K562 (cell line): ENCODE data around the gene ACTN2.

Experiments used
- CREM ChIP-seq: IDR thresholded peaks from 2 replicates; pipeline ENCODE4 v1.6.1; 2014; ENCODE audit warnings: antibody characterized with exemption, low read depth
- MTA1 ChIP-seq: fragments of 450-650 bp; IDR thresholded peaks from 2 replicates; pipeline ENCODE4 v1.6.1; 2017; ENCODE audit warnings: borderline replicate concordance
- MYC ChIP-seq, 2 experiments: fragments of 250-450 bp in 1 of 2; sonication (Bioruptor Pico) in 1 of 2; IDR thresholded peaks; 2 replicates each; pipeline versions ENCODE4 v1.5.1 to v1.6.1; 2012 to 2021; ENCODE audit warnings: low read depth in 2 of 2, borderline replicate concordance in 1 of 2, improper control_type of control experiment in 1 of 2, low read length in 1 of 2, mild to moderate bottlenecking in 1 of 2, moderate library complexity in 1 of 2
- NBN ChIP-seq: fragments of 450-650 bp; IDR thresholded peaks from 2 replicates; pipeline ENCODE4 v1.6.1; 2016; ENCODE audit warnings: low read depth, mild to moderate bottlenecking
- RBM39 ChIP-seq: fragments of 200-400 bp; formaldehyde crosslinking; optimal IDR thresholded peaks from 2 replicates; pipeline ENCODE3; 2018; ENCODE audit warnings: low read depth, low read length
- ZNF23 ChIP-seq: fragments of 250-450 bp; sonication (Bioruptor Pico); IDR thresholded peaks from 2 replicates; pipeline ENCODE4 v1.4.0; 2020; ENCODE audit warnings: mild to moderate bottlenecking
- TF ChIP-seq, protein P1 (sequence below), 3 experiments: IDR thresholded peaks in 2 of 3; conservative IDR thresholded peaks in 1 of 3; 2 replicates each; pipeline ENCODE4 v1.5.1; 2011 to 2012; ENCODE audit warnings: low read length in 3 of 3, mild to moderate bottlenecking in 3 of 3, control low read depth in 2 of 3, improper control_type of control experiment in 1 of 3, inconsistent platforms in 1 of 3, low read depth in 1 of 3, mixed read lengths in 1 of 3, moderate library complexity in 1 of 3; ENCODE audit not compliant: insufficient read depth in 2 of 3
- TF ChIP-seq, protein P2 (sequence below), 2 experiments: IDR thresholded peaks; 2 replicates each; pipeline ENCODE4 v1.6.1; 2011; ENCODE audit warnings: borderline replicate concordance in 1 of 2, control low read depth in 1 of 2, low read depth in 1 of 2, low read length in 1 of 2, mild to moderate bottlenecking in 1 of 2, mixed read lengths in 1 of 2, moderate library complexity in 1 of 2; ENCODE audit not compliant: insufficient read depth in 1 of 2, insufficient read length in 1 of 2, poor library complexity in 1 of 2, severe bottlenecking in 1 of 2; ENCODE audit errors: extremely low read depth in 1 of 2

DNA sequence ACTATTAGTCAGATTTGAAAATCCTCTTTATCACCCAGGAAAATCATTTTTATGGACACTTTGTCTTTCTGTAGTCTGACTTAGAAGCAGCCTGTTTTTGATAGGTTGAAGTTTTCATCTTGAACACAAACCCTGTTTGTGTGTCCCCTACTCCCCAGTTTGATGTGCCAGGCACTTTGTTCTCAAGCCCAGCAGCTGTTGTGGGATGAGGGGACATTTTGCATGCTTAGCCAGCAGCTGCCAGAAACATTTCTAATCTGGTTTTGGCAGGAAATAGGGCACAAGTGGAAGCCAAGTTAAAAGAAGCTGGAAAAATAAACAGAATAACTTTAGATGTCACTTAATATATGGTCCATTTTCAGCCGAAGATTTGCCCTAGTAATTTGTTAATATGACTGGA, 29.9 kb downstream of the ACTN2 start:
- TF ChIP-seq MTA1 (no peak), RBM39 (no peak), ZNF23 (CRISPR knock-in tag) (no peak), MYC (IDR thresholded peaks at IDR 0.05; ENCODE audit: low read depth, low read length) (no peak), MYC (CRISPR knock-in tag; IDR thresholded peaks at IDR 0.05; ENCODE audit: borderline replicate concordance, low read depth) (no peak), CREM (no peak), NBN (no peak)
- TF ChIP-seq, protein P1, sequence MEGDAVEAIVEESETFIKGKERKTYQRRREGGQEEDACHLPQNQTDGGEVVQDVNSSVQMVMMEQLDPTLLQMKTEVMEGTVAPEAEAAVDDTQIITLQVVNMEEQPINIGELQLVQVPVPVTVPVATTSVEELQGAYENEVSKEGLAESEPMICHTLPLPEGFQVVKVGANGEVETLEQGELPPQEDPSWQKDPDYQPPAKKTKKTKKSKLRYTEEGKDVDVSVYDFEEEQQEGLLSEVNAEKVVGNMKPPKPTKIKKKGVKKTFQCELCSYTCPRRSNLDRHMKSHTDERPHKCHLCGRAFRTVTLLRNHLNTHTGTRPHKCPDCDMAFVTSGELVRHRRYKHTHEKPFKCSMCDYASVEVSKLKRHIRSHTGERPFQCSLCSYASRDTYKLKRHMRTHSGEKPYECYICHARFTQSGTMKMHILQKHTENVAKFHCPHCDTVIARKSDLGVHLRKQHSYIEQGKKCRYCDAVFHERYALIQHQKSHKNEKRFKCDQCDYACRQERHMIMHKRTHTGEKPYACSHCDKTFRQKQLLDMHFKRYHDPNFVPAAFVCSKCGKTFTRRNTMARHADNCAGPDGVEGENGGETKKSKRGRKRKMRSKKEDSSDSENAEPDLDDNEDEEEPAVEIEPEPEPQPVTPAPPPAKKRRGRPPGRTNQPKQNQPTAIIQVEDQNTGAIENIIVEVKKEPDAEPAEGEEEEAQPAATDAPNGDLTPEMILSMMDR (IDR thresholded peaks at IDR 0.05 in 2 of 3, conservative IDR thresholded peaks at IDR 0.05 in 1 of 3; ENCODE audit: insufficient read depth in 2 of 3, low read depth in 1 of 3, low read length in 3 of 3): no peak
- TF ChIP-seq, protein P2, sequence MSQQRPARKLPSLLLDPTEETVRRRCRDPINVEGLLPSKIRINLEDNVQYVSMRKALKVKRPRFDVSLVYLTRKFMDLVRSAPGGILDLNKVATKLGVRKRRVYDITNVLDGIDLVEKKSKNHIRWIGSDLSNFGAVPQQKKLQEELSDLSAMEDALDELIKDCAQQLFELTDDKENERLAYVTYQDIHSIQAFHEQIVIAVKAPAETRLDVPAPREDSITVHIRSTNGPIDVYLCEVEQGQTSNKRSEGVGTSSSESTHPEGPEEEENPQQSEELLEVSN (IDR thresholded peaks at IDR 0.05; ENCODE audit: borderline replicate concordance in 1 of 2, extremely low read depth in 1 of 2, insufficient read depth in 1 of 2, insufficient read length in 1 of 2, low read depth in 1 of 2, low read length in 1 of 2, poor library complexity in 1 of 2, severe bottlenecking in 1 of 2): no peak
